Activated naive CD4-positive, alpha-beta T cell treated with anti-CD3 and anti-CD28 coated beads, Interleukin-2, amount 50 U/mL, for 16 hours (primary cell): Measurements from ENCODE around the gene RLN2.
A peak's percentile ranks its signal among the peaks of the same experiment; 100 is the strongest.
"Not testable (repeated sequence)": the region's sequence is repeated elsewhere in the genome, so short reads cannot be mapped to it uniquely, and the experiment has no call there.

Experiments used
- DNase-seq: peaks from one replicate; pipeline ENCODE4 v3.0.0-alpha.2; 2020

The RLN2 gene

GRCh38 chr9:5303840-5304795 is at the start of gene RLN2:
Gene RLN2, minus strand, starts transcription at chr9:5304716. Its CDS starts 136 bp downstream, at chr9:5304580.
- DNase-seq, result not testable (repeated sequence)

- DNase-seq, result no peak
Measured at GRCh38 chr9:5354184-5354583, 49.7 kb upstream of the RLN2 start.

- no peak for DNase-seq
Measured at GRCh38 chr9:5352637-5353248, 48.2 kb upstream of the RLN2 start.

DNA sequence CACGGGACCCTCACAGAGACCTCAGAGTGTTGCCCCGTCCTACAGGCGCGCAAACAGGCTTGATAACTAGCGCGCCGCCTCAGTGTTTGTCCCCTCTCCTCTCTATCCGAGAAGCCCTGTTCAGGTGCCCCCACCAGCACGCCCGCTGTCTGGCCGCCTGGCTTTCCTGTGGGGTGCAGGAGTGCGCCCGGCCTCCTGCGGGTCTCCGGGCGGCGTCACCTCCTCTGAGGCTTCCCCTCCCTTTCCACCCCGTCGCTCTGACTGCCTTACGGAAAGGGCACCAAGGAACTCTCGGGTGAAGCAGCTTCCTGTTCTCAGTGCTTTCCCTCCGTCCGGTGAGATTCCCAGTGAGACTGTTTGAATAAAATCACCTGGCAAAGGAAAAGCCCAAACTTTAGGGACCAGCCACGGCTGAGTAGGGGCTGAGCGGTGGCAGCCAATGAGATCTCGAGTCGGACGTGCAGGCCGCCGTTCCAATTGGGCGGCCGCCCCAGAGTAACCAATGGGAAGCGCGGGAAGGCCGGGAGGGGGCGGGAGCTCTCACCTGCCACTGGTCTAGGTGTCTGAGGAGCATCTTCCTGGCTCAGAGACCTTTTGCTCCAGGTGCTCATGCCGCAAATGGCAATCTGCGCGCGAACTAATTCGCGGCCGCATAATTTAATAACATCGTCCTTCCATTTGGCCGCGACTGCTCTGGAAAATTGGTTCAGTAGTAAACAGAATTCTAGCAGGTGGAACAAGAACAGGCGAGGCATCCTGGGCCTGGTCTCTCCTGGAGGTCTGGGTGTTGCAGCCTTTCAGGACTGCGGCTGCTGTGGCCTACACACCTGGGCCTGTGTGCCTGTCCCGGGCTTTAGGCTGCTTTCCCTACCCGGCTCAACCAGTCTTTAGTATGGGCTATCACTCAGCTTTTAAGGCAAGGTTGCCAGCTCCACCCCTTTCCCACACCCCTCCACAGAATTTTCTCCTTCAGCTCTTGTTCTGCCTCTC is 34.8 kb upstream of the RLN2 start, which contains the start of gene RLN1:
Gene RLN1 (minus strand): TSS at position 885 of the 990 bp plus-strand sequence. CDS start 130 bp downstream, at position 755.
- peak; percentile 17 for DNase-seq

DNA sequence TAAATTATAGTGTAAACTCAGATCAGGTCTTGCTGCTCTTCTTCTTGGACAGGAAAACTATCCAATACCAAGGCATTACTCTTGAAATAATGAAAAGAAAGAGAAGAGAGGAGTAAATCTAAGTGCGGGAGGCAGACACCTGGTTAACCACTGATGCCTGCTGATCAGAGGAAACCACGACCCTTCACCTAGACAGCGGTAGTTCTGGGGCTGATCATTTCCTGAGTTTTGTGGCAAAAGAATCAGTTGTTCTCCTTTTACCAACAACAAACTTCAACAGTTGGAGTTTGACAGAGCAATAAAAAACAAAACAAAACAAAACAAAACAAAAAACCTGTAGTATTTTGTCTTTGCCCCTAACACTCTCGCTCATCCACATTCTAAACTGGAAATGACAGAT is 32.2 kb upstream of the RLN2 start:
- DNase-seq, result no peak

- DNase-seq, result not testable (repeated sequence)
Measured at GRCh38 chr9:5331276-5331675, 26.8 kb upstream of the RLN2 start.

DNA sequence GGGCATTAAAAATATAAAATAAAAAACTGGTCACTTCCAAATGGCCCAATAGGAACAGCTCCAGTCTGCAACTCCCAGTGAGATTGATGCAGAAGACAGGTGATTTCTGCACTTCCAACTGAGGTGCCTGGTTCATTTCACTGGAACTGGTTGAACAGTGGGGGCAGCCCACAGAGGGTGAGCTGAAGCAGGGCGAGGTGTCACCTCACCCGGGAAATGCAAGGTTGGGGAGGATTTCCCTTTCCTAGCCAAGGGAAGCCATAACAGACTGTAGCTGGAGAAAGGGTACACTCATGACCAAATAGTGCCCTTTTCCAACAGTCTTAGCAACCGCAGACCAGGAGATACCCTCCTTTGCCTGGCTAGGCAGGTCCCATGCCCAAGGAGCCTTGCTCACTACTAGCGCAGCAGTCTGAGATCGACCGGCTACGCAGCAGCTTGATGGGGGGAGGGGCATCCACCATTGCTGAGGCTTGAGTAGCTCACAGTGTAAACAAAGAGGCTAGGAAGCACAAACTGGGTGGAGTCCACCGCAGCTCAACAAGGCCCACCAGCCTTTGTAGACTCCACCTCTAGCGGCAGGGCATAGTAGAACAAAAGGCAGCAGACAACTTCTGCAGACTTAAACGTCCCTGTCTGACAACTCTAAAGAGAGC is 22.5 kb upstream of the RLN2 start:
- no peak for DNase-seq

DNA sequence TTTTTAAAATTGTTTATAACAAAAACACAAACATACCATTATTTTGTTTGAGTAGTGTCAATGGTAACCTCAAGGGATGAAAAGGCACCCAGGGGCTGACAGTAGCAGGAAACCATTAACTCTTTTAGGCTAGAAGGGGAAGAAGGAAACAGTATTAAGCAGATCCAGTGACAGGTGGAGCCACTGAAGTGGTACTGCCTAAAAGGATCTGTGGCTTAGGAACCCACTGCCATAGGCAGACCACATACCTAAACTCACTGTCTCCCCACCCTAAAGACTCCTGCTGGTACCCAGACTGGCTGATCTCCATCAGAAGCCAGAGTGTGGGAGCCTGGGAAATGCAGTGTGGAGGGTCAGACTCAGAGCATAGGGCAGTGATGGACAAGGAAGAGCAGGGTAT is 21.7 kb upstream of the RLN2 start:
- DNase-seq, result no peak

DNA sequence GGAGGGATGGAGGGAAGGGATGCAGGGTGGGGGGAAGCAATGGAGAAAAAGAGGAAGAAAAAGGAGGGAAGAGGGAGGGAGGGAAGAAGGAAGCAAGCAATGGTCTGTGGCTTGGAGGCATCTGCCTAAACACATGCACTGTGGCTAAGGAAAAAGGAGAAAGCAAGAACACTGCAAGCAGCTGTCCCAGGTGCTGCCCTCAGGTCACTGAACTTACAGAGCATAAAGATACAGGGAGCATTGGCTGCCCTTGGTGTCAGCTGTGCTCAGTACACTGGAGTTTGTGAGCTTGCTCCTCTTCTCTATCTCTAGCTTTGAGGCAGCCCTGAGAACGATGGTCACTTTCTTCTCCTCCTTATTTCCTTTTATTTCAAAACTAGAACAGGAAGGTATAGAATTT is 17.1 kb upstream of the RLN2 start:
- DNase-seq, result not testable (repeated sequence)

DNA sequence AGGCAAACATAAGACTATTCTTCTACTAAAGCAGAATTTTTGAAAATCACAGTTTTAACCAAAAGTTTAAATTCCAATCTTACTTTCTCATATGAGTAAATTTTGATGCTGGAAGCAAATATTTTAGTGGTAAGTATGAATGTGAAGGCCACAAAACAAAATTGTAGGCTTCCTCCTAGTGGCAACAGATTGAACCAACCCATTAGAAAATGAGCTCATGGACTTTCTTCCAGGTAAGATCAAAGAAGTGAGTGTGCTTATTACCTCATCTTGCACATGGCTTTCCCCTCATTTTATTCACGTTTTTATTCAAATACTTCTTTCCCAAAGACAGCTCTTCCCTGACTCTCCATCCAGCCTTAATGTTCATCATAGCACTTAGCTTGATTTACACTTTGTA is 16.5 kb upstream of the RLN2 start:
- no peak for DNase-seq

- not testable (repeated sequence) for DNase-seq
Measured at GRCh38 chr9:5316406-5316805, 11.9 kb upstream of the RLN2 start.

- DNase-seq, result no peak
Measured at GRCh38 chr9:5315187-5315923, 10.8 kb upstream of the RLN2 start.

GRCh38 chr9:5310851-5311250 is 6.3 kb upstream of the RLN2 start:
- no peak for DNase-seq

GRCh38 chr9:5305741-5306140 is 1.2 kb upstream of the RLN2 start:
- DNase-seq, result no peak

DNA sequence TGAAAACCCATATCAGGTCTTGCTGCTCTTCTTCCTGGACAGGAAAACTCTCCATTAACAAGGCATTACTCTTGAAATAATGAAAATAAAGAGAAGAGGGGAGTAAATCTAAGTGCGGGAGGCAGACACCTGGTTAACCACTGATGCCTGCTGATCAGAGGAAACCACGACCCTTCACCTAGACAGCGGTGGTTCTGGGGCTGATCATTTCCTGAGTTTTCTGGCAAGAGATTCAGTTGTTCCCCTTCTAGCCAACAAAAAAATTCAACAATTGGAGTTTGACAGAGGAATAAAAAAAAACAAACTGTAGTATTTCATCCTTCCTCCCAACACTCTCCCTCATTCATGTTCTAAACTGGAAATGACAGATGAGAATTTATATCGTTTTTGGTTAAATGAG is 3.0 kb downstream of the RLN2 start:
- DNase-seq, result no peak

GRCh38 chr9:5292141-5292540 is 12.4 kb downstream of the RLN2 start:
- no peak for DNase-seq

DNA sequence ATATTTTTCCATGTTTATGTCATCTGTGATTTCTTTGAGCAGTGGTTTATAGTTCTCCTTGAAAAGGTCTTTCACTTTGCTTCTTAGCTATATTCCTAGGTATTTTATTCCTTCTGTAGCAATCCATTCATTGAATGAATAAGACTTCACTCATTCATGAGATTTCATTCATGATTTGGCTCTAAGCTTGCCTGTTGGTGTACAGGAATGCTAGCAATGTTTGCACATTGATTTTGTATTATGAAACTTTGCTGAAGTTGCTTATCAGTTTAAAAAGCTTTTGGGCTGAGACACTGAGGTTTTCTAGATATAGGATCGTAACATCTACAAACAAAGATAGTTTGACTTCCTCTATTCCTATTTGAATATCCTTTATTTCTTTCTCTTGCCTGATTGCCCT is 15.9 kb downstream of the RLN2 start:
- no peak for DNase-seq

DNA sequence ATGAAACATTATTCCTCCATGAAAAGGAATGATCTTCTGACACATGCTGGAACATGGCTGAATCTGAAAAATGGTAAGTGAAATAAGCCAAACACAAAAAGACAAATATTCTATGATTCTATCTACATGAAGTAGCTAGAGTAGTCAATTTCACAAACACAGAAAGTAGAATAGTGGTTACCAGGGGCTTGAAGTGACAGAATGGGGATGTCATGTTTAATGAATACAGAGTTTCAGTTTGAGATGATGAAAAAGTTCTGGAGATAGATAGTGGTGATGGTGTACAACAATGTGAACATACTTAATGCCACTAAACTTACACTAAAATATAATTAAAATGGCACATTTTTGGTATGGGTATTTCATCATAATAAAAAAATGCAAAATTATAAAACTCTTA is 18.3 kb downstream of the RLN2 start:
- no peak for DNase-seq

DNA sequence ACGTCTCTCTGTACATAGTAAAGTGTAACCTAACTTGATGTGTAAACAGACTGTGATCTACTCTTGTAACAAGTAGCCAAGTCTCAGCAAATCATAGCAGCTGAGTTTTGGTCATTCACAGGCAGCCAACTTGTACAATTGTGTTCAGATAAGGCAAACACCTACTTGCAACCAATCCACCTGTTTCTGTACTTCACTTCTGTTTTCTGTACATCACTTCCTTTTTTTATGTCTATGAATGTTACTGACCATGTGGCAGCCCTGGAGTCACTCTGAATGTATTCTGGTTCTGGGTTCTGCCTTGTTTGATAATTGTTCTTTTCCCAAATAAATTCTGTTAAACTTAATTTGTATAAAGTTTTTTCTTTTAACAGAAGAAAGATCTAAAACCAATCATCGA is 26.0 kb downstream of the RLN2 start:
- no peak for DNase-seq

GRCh38 chr9:5274770-5275169 is 29.7 kb downstream of the RLN2 start:
- no peak for DNase-seq

- DNase-seq, result no peak
Measured at GRCh38 chr9:5269249-5269715, 35.2 kb downstream of the RLN2 start.
